ENCODE results near the gene DUSP22. TPM values are rescaled to one million over a fixed set of nuclear protein-coding genes. Genes with fewer than 3 reads are reported as not detected.

DUSP22 gene
- total RNA-seq, 1 donor from 2014 or later = 24.3 TPM

- intact Hi-C loops (cut with micrococcal nuclease) = loop anchor here (5.0 kb wide), 1 partner anchor 1005 kb away; no protein-coding TSS in a partner anchor
Observed at GRCh38 chr6:392441-393390, 100.4 kb downstream of the DUSP22 start.

- intact Hi-C loops (cut with micrococcal nuclease) = loop anchor here (5.0 kb wide), 1 partner anchor 1004 kb away; no protein-coding TSS in a partner anchor
Observed at GRCh38 chr6:393391-394221, 101.3 kb downstream of the DUSP22 start.

- intact Hi-C loops (cut with micrococcal nuclease) = loop anchor here (5.0 kb wide), 1 partner anchor 1003 kb away; no protein-coding TSS in a partner anchor
Observed at GRCh38 chr6:394641-395289, 102.5 kb downstream of the DUSP22 start.

GRCh38 chr6:395432-396125 lies 103.3 kb downstream of the DUSP22 start:
- intact Hi-C loops (cut with micrococcal nuclease) = no loop called here

- intact Hi-C loops (cut with micrococcal nuclease) = no loop called here
Observed at GRCh38 chr6:396126-396520, 103.8 kb downstream of the DUSP22 start.

GRCh38 chr6:397056-397455 lies 104.8 kb downstream of the DUSP22 start:
- intact Hi-C loops (cut with micrococcal nuclease) = no loop called here

GRCh38 chr6:397604-398003 lies 105.3 kb downstream of the DUSP22 start:
- intact Hi-C loops (cut with micrococcal nuclease) = no loop called here

GRCh38 chr6:398065-398464 lies 105.8 kb downstream of the DUSP22 start:
- intact Hi-C loops (cut with micrococcal nuclease) = no loop called here

GRCh38 chr6:398558-399078 lies 106.3 kb downstream of the DUSP22 start:
- intact Hi-C loops (cut with micrococcal nuclease) = loop anchor here (1.0 kb wide), 1 partner anchor 7 kb away; the partner anchor contains the start of gene IRF4

GRCh38 chr6:399785-400534 lies 107.7 kb downstream of the DUSP22 start:
- intact Hi-C loops (cut with micrococcal nuclease) = loop anchor here (1.0 kb wide), 1 partner anchor 9 kb away; the partner anchor contains the start of gene IRF4

- intact Hi-C loops (cut with micrococcal nuclease) = no loop called here
Observed at GRCh38 chr6:400815-401214, 108.5 kb downstream of the DUSP22 start.

Other genes with a start within 250 kb of the DUSP22 start
- gene IRF4, start 99.3 kb downstream of the DUSP22 start, total RNA-seq = 216 and 221 TPM in 2 replicates